WI38 (cell line): ENCODE measurements around the gene MCU.

Source experiments
- H3K4me3 ChIP-seq: 2 replicates; pipeline ENCODE4 v1.5.1; 2011; ENCODE audit warnings: low read depth, mild to moderate bottlenecking, control low read depth, low read length
- CTCF ChIP-seq: IDR thresholded peaks from 2 replicates; pipeline ENCODE4 v1.5.1; 2012; ENCODE audit warnings: low read depth, mild to moderate bottlenecking, control low read depth, low read length

The MCU gene

GRCh38 chr10:72826346-72826745, 134.4 kb downstream of the MCU start:
- no peak for TF ChIP-seq CTCF

GRCh38 chr10:72828294-72828693, 136.4 kb downstream of the MCU start:
- no peak overlapping the region for H3K4me3 ChIP-seq
- TF ChIP-seq CTCF = no peak

More at GRCh38 chr10:72826346-72826745, 134.4 kb downstream of the MCU start:
- no peak overlapping the region for H3K4me3 ChIP-seq

- no peak overlapping the region for H3K4me3 ChIP-seq
- no peak for TF ChIP-seq CTCF
Measured at GRCh38 chr10:72830625-72831024, 138.7 kb downstream of the MCU start.

- no peak overlapping the region for H3K4me3 ChIP-seq
- TF ChIP-seq CTCF = no peak
Measured at GRCh38 chr10:72831696-72832409, 139.9 kb downstream of the MCU start.

- H3K4me3 ChIP-seq = no peak overlapping the region
- no peak for TF ChIP-seq CTCF
Measured at GRCh38 chr10:72832701-72833100, 140.8 kb downstream of the MCU start.

- peak; percentile 48 for TF ChIP-seq CTCF
- H3K4me3 ChIP-seq = no peak overlapping the region
Measured at GRCh38 chr10:72834183-72834825, 142.4 kb downstream of the MCU start.

GRCh38 chr10:72840319-72840718, 148.4 kb downstream of the MCU start:
- no peak for TF ChIP-seq CTCF
- no peak overlapping the region for H3K4me3 ChIP-seq
